ENCODE data around the gene FGF5. TPM values are rescaled to one million over a fixed set of nuclear protein-coding genes. Genes with fewer than 3 reads are reported as not detected.

The FGF5 gene
- total and polyA plus RNA-seq, 2 of the 13 experiments (the other 11 are each of a cell fraction or from before 2014, with no cell fraction given), result not detected

GRCh38 chr4:80335226-80335553 lies 68.7 kb downstream of the FGF5 start (continued):
- TF ChIP-seq RXRA (CRISPR knock-in tag; IDR thresholded peaks at IDR 0.05) (no peak), ELF1 (CRISPR knock-in tag; IDR thresholded peaks at IDR 0.05) (no peak), RBAK (CRISPR knock-in tag; IDR thresholded peaks at IDR 0.05) (no peak), ZSCAN30 (CRISPR knock-in tag; IDR thresholded peaks at IDR 0.05) (no peak)

GRCh38 chr4:80335554-80336358 lies 69.3 kb downstream of the FGF5 start, which contains the start of gene CFAP299:
Gene CFAP299 (plus strand): TSS chr4:80335730.
- FAIRE-seq, result peak; percentile 93
- in situ Hi-C loops (cut with HindIII; ENCODE audit: extremely low pct_ligation_motif_present, low pct_unique_long_range_greater_than_20kb), result no loop called here
- H3K27ac ChIP-seq (ENCODE audit: extremely low read length, insufficient read depth, low read length), result no peak within 1 kb of the TSS
- peak; percentile 79 for DNase-seq (ENCODE audit: low spot score)
- peak; percentile 98 for ATAC-seq
- ChIA-PET CTCF (ENCODE audit: low intra/inter-chr PET ratio, low total read pairs) (interaction anchor here (1.1 kb wide), 1 partner anchor 1384 kb away, joined by 5 read pairs; no protein-coding TSS in a partner anchor), POLR2A (no interaction called here)
- peaks cover 9% of the 10 kb centered on the region for H3K4me1 ChIP-seq (ENCODE audit: insufficient read depth, low read length)
- H3K9ac ChIP-seq (ENCODE audit: insufficient read depth, low read depth, low read length), result no peak within 1 kb of the TSS
- intact Hi-C loops (cut with micrococcal nuclease; ENCODE audit: unreplicated experiment), result loop anchor here (5.0 kb wide), 2 partner anchors 113 to 1383 kb away; no protein-coding TSS in a partner anchor
- H4K20me1 ChIP-seq (ENCODE audit: insufficient read depth, low read length), result peaks cover 2% of the 10 kb centered on the region; the same call in 1 of the 2 replicates
- H3K36me3 ChIP-seq (replicated peaks in 1 of 2; ENCODE audit: control insufficient read depth in 1 of 2, insufficient read depth in 2 of 2, low read length in 2 of 2), result no peaks in the 10 kb centered on the region
- H3K79me2 ChIP-seq (ENCODE audit: insufficient read depth, low read length), result no peaks in the 10 kb centered on the region
- H3K9me3 ChIP-seq (ENCODE audit: low read length), result no peaks in the 10 kb centered on the region
- H3K4me3 ChIP-seq (replicated peaks in 1 of 3; ENCODE audit: insufficient read depth in 1 of 3, low read depth in 2 of 3, low read length in 3 of 3), result peak within 1 kb of the TSS; percentile 60 to 77 (median 64)
- BruUV-seq (replicated peaks), result no TSS peak
- H3K27me3 ChIP-seq (ENCODE audit: control insufficient read depth in 1 of 2, insufficient read depth in 2 of 2, low read length in 2 of 2), result peaks cover 0 to 14% of the 10 kb centered on the region in 2 experiments; a peak in 2 of 5 replicates
- H2AFZ ChIP-seq (ENCODE audit: low read length), result peak within 1 kb of the TSS; percentile 76
- 5% methylated on average over 16 of the region's 49 CpGs for WGBS (ENCODE audit: low lambda C conversion rate)
- H3K4me2 ChIP-seq (ENCODE audit: low read depth, low read length), result peak within 1 kb of the TSS; percentile 97
- TF ChIP-seq ZNF232 (CRISPR knock-in tag; IDR thresholded peaks at IDR 0.05; ENCODE audit: borderline replicate concordance) (0 out of 2 replicates have a peak, but pooled peaks have one; percentile 34), POGK (CRISPR knock-in tag; conservative IDR thresholded peaks at IDR 0.05) (0 out of 2 replicates have a peak, but pooled peaks have one; percentile 59), ZSCAN21 (CRISPR knock-in tag; IDR thresholded peaks at IDR 0.05; ENCODE audit: borderline replicate concordance) (peak; percentile 47; the same call in 1 of the 2 replicates), ZNF501 (CRISPR knock-in tag; IDR thresholded peaks at IDR 0.05) (peak; percentile 65), ZNF737 (CRISPR knock-in tag; IDR thresholded peaks at IDR 0.05; ENCODE audit: borderline replicate concordance) (peak; percentile 49; the same call in 1 of the 2 replicates), NFKB2 (CRISPR knock-in tag; IDR thresholded peaks at IDR 0.05; ENCODE audit: borderline replicate concordance) (peak; percentile 59; the same call in 1 of the 2 replicates), MTA1 (CRISPR knock-in tag; IDR thresholded peaks at IDR 0.05; ENCODE audit: borderline replicate concordance) (peak; percentile 59; the same call in 1 of the 2 replicates), UBTF (CRISPR knock-in tag; IDR thresholded peaks at IDR 0.05) (peak; percentile 65), ZNF253 (CRISPR knock-in tag; IDR thresholded peaks at IDR 0.05; ENCODE audit: borderline replicate concordance) (no peak), KAT7 (CRISPR knock-in tag; IDR thresholded peaks at IDR 0.05; ENCODE audit: borderline replicate concordance) (0 out of 2 replicates have a peak, but pooled peaks have one; percentile 30), YEATS2 (CRISPR knock-in tag; IDR thresholded peaks at IDR 0.05; ENCODE audit: borderline replicate concordance) (no peak), HIVEP1 (CRISPR knock-in tag; IDR thresholded peaks at IDR 0.05) (peak; percentile 81), GABPA (IDR thresholded peaks at IDR 0.05; ENCODE audit: low read depth, low read length) (0 out of 2 replicates have a peak, but pooled peaks have one; percentile 22), GABPA (CRISPR knock-in tag; IDR thresholded peaks at IDR 0.05; ENCODE audit: low read depth) (peak; percentile 73), XRCC5 (optimal IDR thresholded peaks at IDR 0.05; ENCODE audit: low read length) (peak; percentile 35)
